ENCODE results near the gene MCC. TPM values are rescaled to one million over a fixed set of nuclear protein-coding genes. Genes with fewer than 3 reads are reported as not detected.

The MCC gene
- total RNA-seq, 4 donors from 2014 or later = 17.1 to 90.7 (median 40.1) TPM

DNA sequence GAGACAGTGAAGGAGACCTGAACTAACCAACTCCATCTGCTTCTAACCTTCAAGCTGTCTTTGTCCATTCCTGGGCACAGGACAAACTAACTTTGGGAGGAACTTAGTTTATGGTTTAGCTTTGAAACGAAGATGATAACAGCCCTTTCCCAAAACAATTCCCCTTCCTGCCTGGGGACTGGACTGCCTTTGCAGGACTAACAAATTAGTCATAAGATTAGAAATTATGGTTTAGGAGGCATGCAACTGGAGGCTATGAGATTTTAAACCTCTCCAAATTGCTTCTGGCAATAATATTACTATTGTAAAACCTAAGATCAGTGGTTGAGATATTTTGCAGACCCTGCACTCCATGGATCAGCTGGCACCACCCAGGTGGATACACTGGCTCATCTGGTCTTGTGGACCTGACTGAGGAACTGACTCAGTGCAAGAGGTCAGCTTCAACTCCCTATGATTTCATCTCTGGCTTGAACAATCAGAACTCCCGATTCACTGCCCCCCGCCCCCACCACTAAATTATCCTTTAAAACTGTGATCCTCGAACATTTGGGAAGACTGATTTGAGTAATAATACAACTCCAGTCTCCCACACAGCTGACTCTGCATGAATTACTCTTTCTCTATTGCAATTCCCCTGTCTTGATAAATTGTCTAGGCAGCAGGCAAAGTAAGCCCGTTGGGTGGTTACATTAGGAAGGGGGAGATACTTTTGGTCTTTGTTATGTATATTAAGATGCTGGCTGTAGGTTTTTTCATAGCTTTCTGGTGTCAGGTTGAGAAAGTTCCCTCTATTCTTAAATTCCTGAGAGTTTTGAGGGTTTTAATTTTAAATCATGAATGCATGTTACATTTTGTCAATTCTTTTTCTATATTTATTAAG lies 266.7 kb downstream of the MCC start:
- Histone ChIP-seq H3K27me3 (no peaks in the 10 kb centered on the region), H3K4me1 (peaks cover 0 to 9% of the 10 kb centered on the region in 2 donors), H3K9me3 (no peaks in the 10 kb centered on the region), H3K36me3 (no peaks in the 10 kb centered on the region), H3K27ac (no peak overlapping the region), H3K4me3 (no peak overlapping the region)
- TF ChIP-seq POLR2A (IDR thresholded peaks at IDR 0.05) = no peak
- TF ChIP-seq, protein P1, sequence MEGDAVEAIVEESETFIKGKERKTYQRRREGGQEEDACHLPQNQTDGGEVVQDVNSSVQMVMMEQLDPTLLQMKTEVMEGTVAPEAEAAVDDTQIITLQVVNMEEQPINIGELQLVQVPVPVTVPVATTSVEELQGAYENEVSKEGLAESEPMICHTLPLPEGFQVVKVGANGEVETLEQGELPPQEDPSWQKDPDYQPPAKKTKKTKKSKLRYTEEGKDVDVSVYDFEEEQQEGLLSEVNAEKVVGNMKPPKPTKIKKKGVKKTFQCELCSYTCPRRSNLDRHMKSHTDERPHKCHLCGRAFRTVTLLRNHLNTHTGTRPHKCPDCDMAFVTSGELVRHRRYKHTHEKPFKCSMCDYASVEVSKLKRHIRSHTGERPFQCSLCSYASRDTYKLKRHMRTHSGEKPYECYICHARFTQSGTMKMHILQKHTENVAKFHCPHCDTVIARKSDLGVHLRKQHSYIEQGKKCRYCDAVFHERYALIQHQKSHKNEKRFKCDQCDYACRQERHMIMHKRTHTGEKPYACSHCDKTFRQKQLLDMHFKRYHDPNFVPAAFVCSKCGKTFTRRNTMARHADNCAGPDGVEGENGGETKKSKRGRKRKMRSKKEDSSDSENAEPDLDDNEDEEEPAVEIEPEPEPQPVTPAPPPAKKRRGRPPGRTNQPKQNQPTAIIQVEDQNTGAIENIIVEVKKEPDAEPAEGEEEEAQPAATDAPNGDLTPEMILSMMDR (IDR thresholded peaks at IDR 0.05) = no peak
- intact Hi-C loops (cut with DNase I; ENCODE audit: low total_unique reads) = no loop called here
- DNase-seq = no peak

DNA sequence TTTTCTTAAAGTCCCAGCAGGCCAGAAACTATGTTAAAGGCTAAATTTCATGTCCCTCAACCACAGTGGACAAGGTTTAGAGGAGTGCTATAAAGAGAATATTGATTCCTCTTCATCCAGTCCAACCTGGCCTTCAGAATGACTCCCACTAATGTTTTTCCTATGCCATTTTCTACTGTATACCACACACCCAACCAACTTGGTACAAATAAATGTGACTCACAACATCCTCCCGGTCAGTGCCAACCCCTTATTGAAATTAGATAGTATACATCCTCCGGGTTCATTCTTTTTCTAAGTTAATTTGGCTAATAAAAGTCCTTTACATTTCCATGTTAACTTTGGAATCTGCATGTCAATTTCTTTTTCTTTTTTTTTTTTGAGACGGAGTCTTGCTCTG lies 268.6 kb downstream of the MCC start:
- intact Hi-C loops (cut with DNase I; ENCODE audit: low total_unique reads) = no loop called here
- no peak for TF ChIP-seq POLR2A (IDR thresholded peaks at IDR 0.05)
- TF ChIP-seq, protein P1 (IDR thresholded peaks at IDR 0.05) = no peak
- Histone ChIP-seq H3K9me3 (no peaks in the 10 kb centered on the region), H3K4me3 (peak overlapping the region in 1 of 2 donors; percentile 2), H3K27me3 (no peaks in the 10 kb centered on the region), H3K36me3 (no peaks in the 10 kb centered on the region), H3K27ac (no peak overlapping the region), H3K4me1 (peaks cover 0 to 9% of the 10 kb centered on the region in 2 donors)
- no peak for DNase-seq

DNA sequence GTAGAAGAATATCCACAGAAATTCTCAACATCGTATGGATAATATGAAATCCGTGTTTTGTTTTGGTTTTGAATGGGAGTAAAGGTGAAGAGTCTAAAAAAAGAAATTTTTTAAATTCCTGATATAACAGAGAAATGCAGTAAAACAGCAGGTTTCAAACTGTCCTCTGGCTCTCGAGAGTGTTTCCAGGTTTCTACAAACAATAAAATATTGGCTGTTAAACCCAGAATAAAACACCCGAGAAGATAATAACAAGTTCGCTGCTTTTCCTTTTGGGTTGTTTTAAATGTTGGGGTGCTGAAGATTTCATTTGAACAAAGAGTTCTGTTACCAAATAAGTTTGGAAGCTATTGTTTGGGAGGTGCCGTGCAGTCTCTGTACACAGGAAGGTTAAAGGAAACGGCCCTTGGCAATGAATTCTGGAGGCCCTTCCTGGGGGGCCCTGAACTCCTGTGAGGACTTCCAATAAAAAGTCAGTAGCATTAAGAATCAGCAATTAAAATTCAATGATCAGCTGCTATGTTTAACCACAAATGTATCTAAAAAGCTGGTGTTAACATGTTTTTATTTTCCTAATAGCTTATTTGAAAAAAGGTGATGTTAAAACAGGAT lies 269.2 kb downstream of the MCC start:
- peak overlapping the region; percentile 24 to 29 for H3K27ac ChIP-seq
- TF ChIP-seq POLR2A (IDR thresholded peaks at IDR 0.05) = no peak
- TF ChIP-seq, protein P1 (IDR thresholded peaks at IDR 0.05) = no peak
- no peak for DNase-seq
- intact Hi-C loops (cut with DNase I; ENCODE audit: low total_unique reads) = no loop called here
- H3K4me1 ChIP-seq = peaks cover 0 to 9% of the 10 kb centered on the region in 2 donors
- H3K4me3 ChIP-seq = no peak overlapping the region
- H3K9me3 ChIP-seq = no peaks in the 10 kb centered on the region
- no peaks in the 10 kb centered on the region for H3K36me3 ChIP-seq
- H3K27me3 ChIP-seq = no peaks in the 10 kb centered on the region

DNA sequence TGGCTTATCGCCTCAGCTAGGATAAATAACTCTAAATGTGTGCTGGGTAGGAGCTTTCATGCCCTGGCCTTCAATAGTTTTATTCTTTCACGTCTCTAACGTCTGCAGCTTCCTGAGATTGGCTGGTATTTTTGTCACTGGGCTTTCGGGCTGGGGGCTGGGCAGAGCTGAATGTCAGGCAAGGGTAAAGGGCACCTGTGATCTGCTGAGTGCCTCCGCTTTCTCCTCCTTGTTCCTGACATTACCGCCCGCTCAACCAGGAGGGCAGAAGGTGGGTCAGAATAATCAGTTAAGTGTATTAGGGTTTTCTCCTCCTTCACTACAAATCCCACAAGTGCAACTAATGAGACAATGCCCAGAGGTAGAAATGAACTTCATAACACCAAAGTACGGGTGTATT lies 270.1 kb downstream of the MCC start:
- no peak for DNase-seq
- Histone ChIP-seq H3K4me1 (peaks cover 0 to 9% of the 10 kb centered on the region in 2 donors), H3K27me3 (no peaks in the 10 kb centered on the region), H3K4me3 (no peak overlapping the region), H3K36me3 (no peaks in the 10 kb centered on the region), H3K27ac (peak overlapping the region; percentile 25 to 29), H3K9me3 (no peaks in the 10 kb centered on the region)
- intact Hi-C loops (cut with DNase I; ENCODE audit: low total_unique reads) = no loop called here
- TF ChIP-seq, protein P1 (IDR thresholded peaks at IDR 0.05) = no peak
- no peak for TF ChIP-seq POLR2A (IDR thresholded peaks at IDR 0.05)

DNA sequence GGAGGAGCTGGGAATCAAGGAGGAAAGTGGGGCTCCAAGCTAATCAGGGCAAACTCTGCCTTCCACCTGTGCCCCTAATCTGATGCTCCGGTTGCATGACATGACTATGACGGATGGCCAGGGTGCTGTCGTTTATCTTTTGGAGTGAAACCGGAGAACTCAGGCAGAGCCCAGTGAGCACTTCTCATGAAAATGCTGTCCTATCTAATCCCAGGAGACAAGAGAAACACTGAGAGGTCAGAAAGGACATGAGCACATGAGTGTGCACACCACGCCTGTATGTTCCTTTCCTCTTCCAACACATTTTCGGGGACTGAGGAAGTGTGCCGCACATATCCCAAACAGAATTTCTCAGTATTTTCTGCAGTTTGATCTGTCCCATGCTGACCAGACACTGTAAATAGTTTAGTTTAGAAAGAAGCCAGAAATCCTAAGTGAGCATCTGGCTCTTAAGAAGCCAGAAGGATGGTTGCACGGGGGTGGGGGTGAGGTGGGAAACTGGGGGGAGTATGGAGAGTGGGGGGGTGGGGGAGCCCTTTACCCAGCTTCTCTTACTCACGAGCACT lies 270.6 kb downstream of the MCC start:
- H3K4me1 ChIP-seq = peaks cover 0 to 9% of the 10 kb centered on the region in 2 donors
- TF ChIP-seq, protein P1 (IDR thresholded peaks at IDR 0.05) = no peak
- TF ChIP-seq POLR2A (IDR thresholded peaks at IDR 0.05) = no peak
- no peaks in the 10 kb centered on the region for H3K36me3 ChIP-seq
- intact Hi-C loops (cut with DNase I; ENCODE audit: low total_unique reads) = no loop called here
- no peak for DNase-seq
- no peaks in the 10 kb centered on the region for H3K27me3 ChIP-seq
- H3K27ac ChIP-seq = peak overlapping the region in 1 of 2 donors; percentile 29
- H3K4me3 ChIP-seq = no peak overlapping the region
- no peaks in the 10 kb centered on the region for H3K9me3 ChIP-seq

Data from uterus (tissue), 4 donors.